Measurements from ENCODE around the gene RAC2. TPM values are rescaled to one million over a fixed set of nuclear protein-coding genes. Genes with fewer than 3 reads are reported as not detected.
"Not testable (repeated sequence)": the region's sequence is repeated elsewhere in the genome, so short reads cannot be mapped to it uniquely, and the experiment has no call there.

The RAC2 gene
- total RNA-seq, 2 experiments from 2014 or later: 834 to 907 TPM

DNA sequence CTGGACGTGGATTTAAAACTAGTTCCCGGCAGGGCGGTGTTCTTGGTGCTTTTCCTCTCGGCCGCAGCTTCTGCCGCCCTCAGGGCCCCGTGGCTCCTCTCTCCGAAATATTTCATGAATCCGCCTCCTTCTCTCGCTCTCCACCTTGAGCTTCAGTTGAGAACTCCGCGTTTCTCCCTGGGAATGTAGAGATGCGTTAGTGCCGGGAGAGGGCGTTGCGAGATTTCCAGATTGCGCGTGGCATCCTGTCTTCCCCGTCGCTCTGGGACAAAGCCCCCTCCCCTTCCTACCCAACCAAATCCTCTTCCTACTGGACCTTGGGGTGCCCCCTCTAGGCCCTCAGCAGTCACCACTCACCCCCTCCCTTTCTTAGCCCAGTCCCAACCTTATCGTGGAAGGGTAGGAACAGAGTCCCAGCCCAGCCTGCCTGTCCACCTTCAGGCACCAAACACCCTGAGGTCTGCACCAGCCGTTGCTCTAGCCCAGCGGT lies 15.5 kb upstream of the RAC2 start:
- ATAC-seq (no peak), DNase-seq (no peak)
- H3K27me3 Mint-ChIP-seq: peaks cover 6% of the 10 kb centered on the region
- peaks cover 5% of the 10 kb centered on the region for H3K36me3 Mint-ChIP-seq
- H3K4me3 Mint-ChIP-seq: no peak overlapping the region
- H3K4me1 Mint-ChIP-seq: peaks cover 33% of the 10 kb centered on the region
- CTCF ChIA-PET: interaction anchor here (1.1 to 4.6 kb wide), 30 partner anchors 7 to 273 kb away, joined by 3 to 106 read pairs (median 7); partner anchors contain the start of genes CYTH4 and RAC2
- peaks cover 3% of the 10 kb centered on the region for H3K9me3 Mint-ChIP-seq (ENCODE audit: low read depth)
- H3K27ac Mint-ChIP-seq: no peak overlapping the region

DNA sequence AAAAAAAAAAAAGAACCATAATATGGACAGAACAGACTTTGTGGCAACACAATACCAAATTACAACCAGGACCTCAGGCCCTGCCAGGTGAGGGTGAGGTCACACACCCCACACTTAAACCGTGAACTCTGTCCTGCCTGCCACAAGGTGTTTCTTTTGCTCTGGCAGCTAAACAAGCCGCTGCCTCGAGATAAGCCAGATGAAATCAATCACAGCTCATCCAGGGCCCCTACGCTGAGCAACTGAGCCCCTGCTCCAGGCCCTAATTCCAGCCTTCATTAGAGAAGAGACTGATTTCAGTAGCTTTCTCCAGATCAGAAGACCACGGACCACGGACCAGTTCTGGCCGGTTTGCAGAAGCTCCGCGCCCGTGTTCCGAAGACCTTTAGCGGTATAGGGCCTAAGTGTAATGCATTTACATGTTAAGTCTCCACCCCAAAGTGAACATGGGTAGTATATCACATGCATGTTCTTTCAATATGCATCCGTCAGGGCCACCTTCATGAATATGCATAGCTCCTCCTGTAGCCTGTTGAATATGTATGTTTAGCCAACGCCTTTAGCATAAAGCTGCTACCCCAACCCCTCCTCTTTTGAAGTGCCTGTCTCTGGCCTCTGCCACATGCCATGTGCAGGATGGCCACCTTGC lies 14.8 kb upstream of the RAC2 start:
- ATAC-seq: no peak
- no peak overlapping the region for H3K4me3 Mint-ChIP-seq
- peaks cover 5% of the 10 kb centered on the region for H3K36me3 Mint-ChIP-seq
- CTCF ChIA-PET: interaction anchor here (0.6 to 4.6 kb wide), 16 partner anchors 9 to 200 kb away, joined by 3 to 106 read pairs (median 6); partner anchors contain the start of genes CYTH4 and RAC2
- H3K27ac Mint-ChIP-seq: no peak overlapping the region
- H3K4me1 Mint-ChIP-seq: peaks cover 35% of the 10 kb centered on the region
- H3K9me3 Mint-ChIP-seq (ENCODE audit: low read depth): no peaks in the 10 kb centered on the region
- H3K27me3 Mint-ChIP-seq: peaks cover 6% of the 10 kb centered on the region
- no peak for DNase-seq

DNA sequence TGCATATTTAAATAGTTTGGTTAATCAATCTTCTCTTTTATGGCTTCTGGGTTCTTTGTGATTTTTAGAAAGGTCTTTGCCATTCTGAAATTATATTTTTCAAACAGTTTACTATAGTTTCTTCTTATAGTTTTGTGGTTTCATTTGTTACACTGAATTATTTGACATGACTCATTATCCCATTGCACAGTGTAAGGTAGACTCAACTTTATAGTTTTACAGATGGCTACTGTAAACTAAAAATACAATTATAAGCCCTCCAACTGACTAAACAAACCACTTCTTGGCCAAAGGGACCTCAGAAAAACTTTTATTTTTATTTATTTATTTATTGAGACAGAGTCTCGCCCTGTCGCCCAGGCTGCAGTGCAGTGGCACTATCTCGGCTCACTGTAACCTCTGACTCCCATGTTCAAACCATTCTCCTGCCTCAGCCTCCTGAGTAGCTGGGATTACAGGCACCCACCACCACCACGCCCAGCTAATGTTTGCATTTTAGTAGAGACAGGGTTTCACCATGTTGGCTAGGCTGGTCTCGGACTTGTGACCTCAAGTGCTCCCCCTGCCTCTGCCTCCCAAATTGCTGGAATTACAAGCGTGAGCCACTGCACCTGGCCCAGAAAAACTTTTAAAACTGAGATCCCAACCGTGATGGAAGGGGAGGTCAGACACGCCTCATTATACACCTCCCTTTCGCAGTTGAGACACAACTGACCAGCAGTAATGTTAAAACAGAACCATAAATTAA lies 14.1 kb upstream of the RAC2 start:
- CTCF ChIA-PET: interaction anchor here (0.6 to 4.6 kb wide), 7 partner anchors 10 to 198 kb away, joined by 3 to 106 read pairs (median 4); partner anchors contain the start of gene RAC2
- peaks cover 6% of the 10 kb centered on the region for H3K27me3 Mint-ChIP-seq
- H3K4me1 Mint-ChIP-seq: peaks cover 38% of the 10 kb centered on the region
- ATAC-seq (no peak), DNase-seq (no peak)
- no peaks in the 10 kb centered on the region for H3K36me3 Mint-ChIP-seq
- H3K4me3 Mint-ChIP-seq: no peak overlapping the region
- no peaks in the 10 kb centered on the region for H3K9me3 Mint-ChIP-seq (ENCODE audit: low read depth)
- H3K27ac Mint-ChIP-seq: no peak overlapping the region

DNA sequence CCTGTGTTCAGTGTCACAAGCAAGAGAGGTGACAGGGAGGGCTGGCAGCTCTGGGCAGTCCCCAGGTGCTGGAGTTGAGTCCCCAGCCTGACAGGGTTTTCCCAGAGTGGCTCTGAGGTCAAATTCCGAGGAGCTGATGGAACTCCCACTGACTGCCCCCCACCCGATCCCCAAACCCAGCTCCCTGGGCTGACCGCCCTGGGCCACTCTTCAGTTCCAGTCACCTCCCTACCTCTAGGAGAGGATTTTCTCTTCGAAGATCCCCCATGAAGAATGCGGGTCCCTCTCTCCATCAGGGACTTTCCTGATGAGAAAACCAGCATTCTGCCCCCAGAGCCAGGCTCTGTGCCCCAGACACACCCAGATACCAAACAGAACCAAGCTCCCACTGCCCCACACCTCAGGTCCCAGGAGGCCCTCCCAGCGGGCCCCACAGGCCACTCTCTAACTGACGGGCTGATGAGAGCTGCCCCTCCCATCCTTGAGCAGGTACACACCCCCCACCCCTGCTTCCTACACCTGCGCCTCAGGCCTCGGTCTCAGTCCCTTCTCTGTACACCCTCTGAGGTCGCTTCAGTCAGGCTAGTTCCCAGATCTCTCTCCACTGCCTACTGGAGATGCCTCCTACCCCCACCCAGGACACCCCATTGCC lies 12.1 kb upstream of the RAC2 start:
- Mint-ChIP-seq H3K9me3 (ENCODE audit: low read depth) (no peaks in the 10 kb centered on the region), H3K27me3 (peaks cover 3% of the 10 kb centered on the region), H3K4me3 (no peak overlapping the region), H3K36me3 (no peaks in the 10 kb centered on the region), H3K4me1 (peaks cover 29% of the 10 kb centered on the region), H3K27ac (no peak overlapping the region)
- CTCF ChIA-PET: interaction anchor here (1.0 to 1.7 kb wide), 3 partner anchors 11 to 56 kb away, joined by 4 to 7 read pairs (median 5); no protein-coding TSS in a partner anchor
- ATAC-seq: no peak
- no peak for DNase-seq

DNA sequence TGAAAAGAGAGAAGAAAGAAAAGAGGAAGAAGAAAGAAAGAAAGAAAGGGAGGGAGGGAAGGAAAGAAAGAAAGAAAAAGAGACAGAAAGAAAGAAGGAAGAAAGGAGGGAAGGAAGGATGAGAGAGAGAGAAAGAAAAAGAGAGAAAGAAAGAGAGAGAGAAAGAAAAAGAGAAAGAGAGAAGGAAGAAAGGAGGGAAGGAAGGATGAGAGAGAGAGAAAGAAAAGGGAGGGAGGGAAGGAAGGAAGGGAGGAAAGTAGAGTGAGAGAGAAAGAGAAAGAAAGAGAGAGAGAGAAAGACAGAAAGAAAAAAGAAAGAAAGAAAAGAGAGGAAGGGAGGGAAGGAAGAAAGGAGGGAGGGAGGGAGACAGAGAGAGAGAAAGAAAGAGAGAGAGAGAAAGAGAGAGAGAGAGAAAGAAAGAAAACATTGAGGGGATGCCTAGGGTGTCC lies 11.5 kb upstream of the RAC2 start:
- CTCF ChIA-PET: interaction anchor here (1.0 to 1.7 kb wide), 3 partner anchors 10 to 56 kb away, joined by 4 to 7 read pairs (median 5); no protein-coding TSS in a partner anchor

DNA sequence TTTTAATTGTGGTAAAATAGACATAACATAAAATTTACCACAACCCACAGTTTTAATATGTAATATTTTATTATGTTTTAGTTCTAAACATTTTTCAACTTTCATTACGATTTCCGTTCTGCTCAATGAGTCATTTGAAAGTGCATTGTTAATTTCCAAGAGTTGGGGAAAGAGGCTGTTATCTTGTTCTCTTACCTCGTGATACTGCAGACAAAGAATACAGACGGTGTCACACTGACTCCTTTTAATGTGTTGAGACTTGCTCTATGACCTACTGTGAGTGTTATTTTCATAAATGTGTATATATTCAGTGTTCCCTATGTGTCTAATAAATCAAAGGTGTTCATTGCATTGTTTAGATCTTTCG lies 10.8 kb upstream of the RAC2 start:
- Mint-ChIP-seq H3K27ac (no peak overlapping the region), H3K36me3 (no peaks in the 10 kb centered on the region)
- CTCF ChIA-PET: no interaction called here

More for the DNA sequence above, 11.5 kb upstream of the RAC2 start:
- Mint-ChIP-seq H3K4me1 (peaks cover 23% of the 10 kb centered on the region), H3K36me3 (no peaks in the 10 kb centered on the region), H3K27ac (peak overlapping the region; percentile 44), H3K27me3 (no peaks in the 10 kb centered on the region), H3K9me3 (ENCODE audit: low read depth) (no peaks in the 10 kb centered on the region), H3K4me3 (no peak overlapping the region)
- DNase-seq (no peak), ATAC-seq (no peak)

DNA sequence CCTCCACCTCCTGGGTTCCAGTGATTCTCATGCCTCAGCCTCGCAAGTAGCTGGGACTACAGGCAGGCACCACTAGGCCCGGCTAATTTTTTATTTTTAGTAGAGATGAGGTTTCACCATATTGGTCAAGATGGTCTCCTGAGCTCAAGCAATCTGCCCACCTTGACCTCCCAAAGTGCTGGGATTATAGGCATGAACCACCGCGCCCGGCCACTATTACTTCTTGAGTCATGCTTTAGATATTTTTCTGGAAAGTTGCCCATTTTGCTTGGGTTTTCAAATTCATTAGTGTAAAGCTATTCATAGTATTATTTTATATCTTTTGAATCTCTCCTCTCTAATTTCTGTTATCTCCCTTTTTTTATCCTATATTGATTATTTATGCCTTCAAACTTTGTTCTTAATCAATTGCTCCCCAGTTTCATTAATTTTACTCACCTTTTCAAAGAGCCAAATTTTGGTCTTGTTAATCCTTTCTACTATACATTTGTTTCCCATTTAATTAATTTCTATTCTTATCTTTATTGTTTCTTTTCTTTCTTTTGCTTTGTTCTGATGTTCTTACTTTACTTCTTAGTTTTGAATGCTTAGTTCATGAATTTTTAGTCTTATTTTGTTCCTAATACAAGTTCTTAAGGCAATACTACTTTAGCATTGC lies 10.3 kb upstream of the RAC2 start:
- no peaks in the 10 kb centered on the region for H3K9me3 Mint-ChIP-seq (ENCODE audit: low read depth)
- peaks cover 16% of the 10 kb centered on the region for H3K4me1 Mint-ChIP-seq
- no peaks in the 10 kb centered on the region for H3K27me3 Mint-ChIP-seq
- no peaks in the 10 kb centered on the region for H3K36me3 Mint-ChIP-seq
- CTCF ChIA-PET: interaction anchor here (0.7 kb wide), 1 partner anchor 10 kb away, joined by 4 read pairs; the partner anchor contains the start of gene RAC2
- no peak for ATAC-seq
- H3K4me3 Mint-ChIP-seq: no peak overlapping the region
- no peak overlapping the region for H3K27ac Mint-ChIP-seq
- DNase-seq: no peak

More for the DNA sequence above, 10.8 kb upstream of the RAC2 start:
- Mint-ChIP-seq H3K27me3 (no peaks in the 10 kb centered on the region), H3K9me3 (ENCODE audit: low read depth) (no peaks in the 10 kb centered on the region), H3K4me1 (peaks cover 21% of the 10 kb centered on the region), H3K4me3 (no peak overlapping the region)
- ATAC-seq (peak; percentile 45), DNase-seq (no peak)

DNA sequence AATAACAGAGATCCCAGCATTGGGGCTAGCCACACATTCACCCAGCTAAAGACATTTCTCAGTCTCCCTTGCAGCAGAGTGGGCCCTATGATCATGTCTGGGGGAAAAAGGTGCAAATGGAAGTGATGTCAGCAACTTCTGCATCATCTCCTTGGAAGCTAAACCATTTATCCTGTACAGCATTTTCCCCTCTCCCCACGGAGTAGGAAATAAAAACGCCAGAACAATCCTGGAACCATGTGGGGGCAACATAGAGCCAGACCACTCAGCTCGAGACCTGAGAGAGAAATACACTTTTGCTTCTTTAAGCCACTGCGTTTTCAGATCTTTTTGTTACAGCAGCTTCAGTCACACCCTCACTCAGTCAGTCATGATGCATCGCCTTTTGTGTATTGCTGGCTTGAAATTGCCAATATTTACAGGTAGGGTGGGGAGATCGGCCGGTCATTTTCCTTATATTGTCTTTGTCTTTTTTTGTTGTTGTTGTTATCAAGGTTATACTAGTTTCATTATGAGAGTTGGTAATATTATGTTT lies 9.1 kb upstream of the RAC2 start:
- Mint-ChIP-seq H3K9me3 (ENCODE audit: low read depth) (no peaks in the 10 kb centered on the region), H3K4me1 (peaks cover 21% of the 10 kb centered on the region), H3K36me3 (no peaks in the 10 kb centered on the region), H3K4me3 (no peak overlapping the region), H3K27me3 (no peaks in the 10 kb centered on the region), H3K27ac (no peak overlapping the region)
- DNase-seq (no peak), ATAC-seq (no peak)
- CTCF ChIA-PET: interaction anchor here (1.2 to 2.2 kb wide), 3 partner anchors 7 to 231 kb away, joined by 3 to 15 read pairs (median 5); partner anchors contain the start of gene RAC2

DNA sequence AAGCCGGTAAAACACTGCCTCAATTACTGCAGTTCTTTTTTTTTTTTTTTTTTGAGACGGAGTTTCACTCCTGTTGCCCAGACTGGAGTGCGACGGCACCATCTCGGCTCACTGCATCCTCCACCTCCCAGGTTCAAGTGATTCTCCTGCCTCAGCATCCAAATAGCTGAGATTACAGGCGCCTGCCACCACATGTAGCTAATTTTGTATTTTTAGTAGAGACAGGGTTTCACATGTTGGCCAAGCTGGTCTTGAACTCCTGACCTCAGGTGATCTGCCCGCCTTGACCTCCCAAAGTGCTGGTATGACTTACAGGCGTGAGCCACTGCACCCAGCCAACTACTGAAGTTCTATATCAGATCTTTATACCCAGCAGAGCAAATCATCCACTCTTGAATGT lies 7.8 kb upstream of the RAC2 start:
- not testable (repeated sequence) for H3K27ac Mint-ChIP-seq; DNase-seq; H3K27me3 Mint-ChIP-seq; H3K36me3 Mint-ChIP-seq; ATAC-seq; H3K4me3 Mint-ChIP-seq; H3K9me3 Mint-ChIP-seq (ENCODE audit: low read depth)
- H3K4me1 Mint-ChIP-seq: peaks cover 23% of the 10 kb centered on the region
- CTCF ChIA-PET: interaction anchor here (1.5 to 2.2 kb wide), 4 partner anchors 9 to 315 kb away, joined by 3 to 15 read pairs (median 3); no protein-coding TSS in a partner anchor

DNA sequence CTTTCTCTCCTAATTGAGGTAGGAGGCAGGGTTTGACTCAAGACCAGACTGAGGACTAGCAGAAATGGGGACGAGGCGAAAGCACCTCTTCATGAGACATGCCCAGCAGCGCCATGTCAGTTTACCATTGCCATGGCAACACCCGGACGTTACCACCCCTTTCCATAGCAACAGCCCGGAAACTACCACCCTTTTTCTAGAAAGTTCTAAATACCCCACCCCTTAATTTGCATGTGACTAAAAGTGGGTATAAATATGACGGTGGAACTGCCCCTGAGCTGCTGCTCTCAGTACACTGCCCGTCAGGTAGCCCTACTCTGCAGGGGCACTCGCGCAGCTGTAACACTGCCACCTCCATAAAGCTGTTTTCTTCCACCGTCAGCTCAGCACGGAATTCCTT lies 5.9 kb upstream of the RAC2 start:
- no peak for ATAC-seq
- no peak overlapping the region for H3K4me3 Mint-ChIP-seq
- DNase-seq: no peak
- peaks cover 26% of the 10 kb centered on the region for H3K4me1 Mint-ChIP-seq
- no peaks in the 10 kb centered on the region for H3K36me3 Mint-ChIP-seq
- CTCF ChIA-PET: interaction anchor here (2.9 kb wide), 1 partner anchor 10 kb away, joined by 19 read pairs; no protein-coding TSS in a partner anchor
- H3K27ac Mint-ChIP-seq: no peak overlapping the region
- no peaks in the 10 kb centered on the region for H3K27me3 Mint-ChIP-seq
- no peaks in the 10 kb centered on the region for H3K9me3 Mint-ChIP-seq (ENCODE audit: low read depth)

DNA sequence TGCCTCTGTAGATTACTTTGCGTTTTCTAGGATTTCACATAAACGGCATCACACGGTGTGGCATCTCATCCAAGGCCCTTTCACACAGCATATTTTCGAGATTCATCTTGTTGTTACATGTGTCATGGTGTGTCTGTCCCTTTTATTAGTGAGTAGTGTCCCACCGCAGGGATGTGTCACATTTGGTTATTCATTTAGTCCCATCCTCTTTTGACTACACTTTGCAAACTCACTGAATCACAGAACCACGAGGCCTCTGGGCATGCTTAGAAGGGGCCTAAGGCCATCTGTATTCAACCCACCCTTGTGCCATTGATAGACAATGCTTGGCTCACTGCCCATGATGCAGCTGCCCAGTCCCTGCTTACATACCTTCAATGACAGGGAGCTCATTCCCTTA lies 4.2 kb upstream of the RAC2 start:
- CTCF ChIA-PET: interaction anchor here (1.1 to 7.8 kb wide), 4 partner anchors 12 to 22 kb away, joined by 3 to 106 read pairs (median 11); no protein-coding TSS in a partner anchor
- Mint-ChIP-seq H3K27ac (no peak overlapping the region), H3K4me1 (peaks cover 25% of the 10 kb centered on the region), H3K9me3 (ENCODE audit: low read depth) (no peaks in the 10 kb centered on the region), H3K36me3 (peaks cover 6% of the 10 kb centered on the region), H3K27me3 (no peaks in the 10 kb centered on the region), H3K4me3 (no peak overlapping the region)
- no peak for ATAC-seq
- no peak for DNase-seq

DNA sequence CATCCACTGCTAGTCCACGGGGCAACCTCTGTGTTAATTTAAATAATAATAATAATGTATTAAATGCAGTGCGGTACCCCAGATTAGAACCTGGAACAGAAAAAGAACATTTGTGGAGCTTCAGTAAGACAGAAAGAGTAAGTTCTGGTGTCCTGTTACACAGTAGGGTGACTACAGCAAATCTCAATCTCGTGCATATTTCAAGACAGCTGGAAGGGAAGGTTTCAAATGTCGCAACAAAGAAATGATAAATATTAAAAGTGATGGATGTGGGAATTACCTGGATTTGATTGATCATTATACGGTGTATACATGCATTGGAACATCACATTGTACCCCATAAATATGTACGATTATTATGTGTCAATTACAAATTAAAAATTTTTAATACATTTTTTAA lies 1.7 kb upstream of the RAC2 start:
- Mint-ChIP-seq H3K4me3 (no peak overlapping the region), H3K4me1 (peaks cover 35% of the 10 kb centered on the region), H3K27ac (no peak overlapping the region), H3K27me3 (no peaks in the 10 kb centered on the region), H3K9me3 (ENCODE audit: low read depth) (no peaks in the 10 kb centered on the region), H3K36me3 (peaks cover 28% of the 10 kb centered on the region)
- DNase-seq (no peak), ATAC-seq (no peak)
- CTCF ChIA-PET: interaction anchor here (1.0 to 9.9 kb wide), 9 partner anchors 11 to 212 kb away, joined by 3 to 112 read pairs (median 5); partner anchors contain the start of gene CYTH4

All from activated CD8-positive, alpha-beta memory T cell treated with anti-CD3 and anti-CD28 coated beads, Interleukin-2, amount 10 ng/mL, durations not matched to agents 7 days and 5 days (primary cell).